Measurements from ENCODE around the gene OXER1.

DNA sequence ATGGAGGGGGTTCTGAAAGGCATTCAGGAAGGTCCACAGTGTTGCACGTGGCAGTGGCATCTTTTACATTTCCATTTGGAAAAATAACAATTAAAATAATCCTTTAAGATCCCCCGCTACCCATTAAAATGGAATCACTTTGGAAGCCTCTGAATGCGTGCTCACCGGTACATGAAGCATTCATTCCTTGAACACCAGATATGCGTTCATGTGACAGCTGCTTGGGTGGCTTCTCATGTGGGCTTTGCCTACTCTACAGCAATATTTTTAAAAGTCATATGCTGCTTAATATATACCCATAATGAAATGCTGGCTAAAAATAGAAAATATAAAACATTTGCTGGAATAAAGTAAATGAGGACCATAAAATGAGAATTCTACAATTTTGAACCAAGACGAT is 42.9 kb upstream of the OXER1 start:
- TF ChIP-seq, protein P1, sequence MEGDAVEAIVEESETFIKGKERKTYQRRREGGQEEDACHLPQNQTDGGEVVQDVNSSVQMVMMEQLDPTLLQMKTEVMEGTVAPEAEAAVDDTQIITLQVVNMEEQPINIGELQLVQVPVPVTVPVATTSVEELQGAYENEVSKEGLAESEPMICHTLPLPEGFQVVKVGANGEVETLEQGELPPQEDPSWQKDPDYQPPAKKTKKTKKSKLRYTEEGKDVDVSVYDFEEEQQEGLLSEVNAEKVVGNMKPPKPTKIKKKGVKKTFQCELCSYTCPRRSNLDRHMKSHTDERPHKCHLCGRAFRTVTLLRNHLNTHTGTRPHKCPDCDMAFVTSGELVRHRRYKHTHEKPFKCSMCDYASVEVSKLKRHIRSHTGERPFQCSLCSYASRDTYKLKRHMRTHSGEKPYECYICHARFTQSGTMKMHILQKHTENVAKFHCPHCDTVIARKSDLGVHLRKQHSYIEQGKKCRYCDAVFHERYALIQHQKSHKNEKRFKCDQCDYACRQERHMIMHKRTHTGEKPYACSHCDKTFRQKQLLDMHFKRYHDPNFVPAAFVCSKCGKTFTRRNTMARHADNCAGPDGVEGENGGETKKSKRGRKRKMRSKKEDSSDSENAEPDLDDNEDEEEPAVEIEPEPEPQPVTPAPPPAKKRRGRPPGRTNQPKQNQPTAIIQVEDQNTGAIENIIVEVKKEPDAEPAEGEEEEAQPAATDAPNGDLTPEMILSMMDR (IDR thresholded peaks at IDR 0.05): no peak
- no peak for TF ChIP-seq POLR2A (IDR thresholded peaks at IDR 0.05)

All from lower leg skin (tissue), 3 donors.